ENCODE results near the gene B3GLCT. TPM values are rescaled to one million over a fixed set of nuclear protein-coding genes. Genes with fewer than 3 reads are reported as not detected.

B3GLCT gene
- total and polyA plus RNA-seq, 2 donors (not counting 3 experiments of a cell fraction or from before 2014, with no cell fraction given), result 5.2 to 14.6 TPM

GRCh38 chr13:31367410-31367809, 167.6 kb downstream of the B3GLCT start:
- no peaks in the 10 kb centered on the region for H4K20me1 ChIP-seq (replicated peaks; ENCODE audit: control insufficient read depth, extremely low read depth, insufficient read depth, low read length)
- intact Hi-C loops (cut with micrococcal nuclease) (no loop called here), dilution Hi-C loops (cut with MboI; ENCODE audit: extremely low pct_ligation_motif_present, low sequenced_read_pairs) (no loop called here)
- no peaks in the 10 kb centered on the region for H3K4me1 ChIP-seq (ENCODE audit: control insufficient read depth, extremely low read depth, insufficient read depth, low read length)
- H3K9ac ChIP-seq (replicated peaks; ENCODE audit: extremely low read depth, insufficient read depth, low read length), result no peak overlapping the region
- TF ChIP-seq POLR2A (IDR thresholded peaks at IDR 0.05; ENCODE audit: low read depth, low read length) (no peak), JUN (IDR thresholded peaks at IDR 0.05; ENCODE audit: borderline replicate concordance, insufficient read depth, insufficient read length, low read depth) (no peak), EZH2 (IDR thresholded peaks at IDR 0.05; ENCODE audit: borderline replicate concordance, low read depth, low read length, severe bottlenecking) (no peak), CTCF (IDR thresholded peaks at IDR 0.05; ENCODE audit: extremely low read depth in 1 of 2, insufficient read depth in 1 of 2, low read depth in 1 of 2, low read length in 2 of 2) (no peak)
- peaks cover 0 to 2% of the 10 kb centered on the region in 2 experiments for H3K27me3 ChIP-seq (ENCODE audit: control insufficient read depth in 2 of 2, insufficient read depth in 2 of 2, low read length in 2 of 2)
- H3K4me3 ChIP-seq (replicated peaks in 1 of 3; ENCODE audit: insufficient read depth in 1 of 3, low read depth in 1 of 3, low read length in 3 of 3), result no peak overlapping the region
- no peaks in the 10 kb centered on the region for H3K36me3 ChIP-seq (ENCODE audit: control insufficient read depth in 2 of 2, extremely low read depth in 1 of 2, insufficient read depth in 2 of 2, low read length in 2 of 2)
- no peaks in the 10 kb centered on the region for H3K79me2 ChIP-seq (ENCODE audit: control insufficient read depth, insufficient read depth, low read length)
- no peak overlapping the region for H3K4me2 ChIP-seq (ENCODE audit: insufficient read depth, low read length)
- H3K27ac ChIP-seq (ENCODE audit: insufficient read depth, low read depth, low read length), result no peak overlapping the region
- ChIA-PET CTCF (no interaction called here), POLR2A (no interaction called here)
- FAIRE-seq (no peak), DNase-seq (ENCODE audit: low read depth, low spot score) (no peak)
- no peak overlapping the region for H2AFZ ChIP-seq (ENCODE audit: low read depth, low read length)
- H3K9me1 ChIP-seq (replicated peaks; ENCODE audit: control insufficient read depth, extremely low read depth, insufficient read depth, low read length), result no peaks in the 10 kb centered on the region
- BruUV-seq (replicated peaks), result no TSS peak
- no peaks in the 10 kb centered on the region for H3K9me3 ChIP-seq (replicated peaks; ENCODE audit: control insufficient read depth, insufficient read depth, low read length)

GRCh38 chr13:31369213-31369612, 169.4 kb downstream of the B3GLCT start:
- ChIA-PET CTCF (no interaction called here), POLR2A (no interaction called here)
- Histone ChIP-seq H3K4me2 (ENCODE audit: insufficient read depth, low read length) (no peak overlapping the region), H4K20me1 (replicated peaks; ENCODE audit: control insufficient read depth, extremely low read depth, insufficient read depth, low read length) (no peaks in the 10 kb centered on the region), H3K79me2 (ENCODE audit: control insufficient read depth, insufficient read depth, low read length) (no peaks in the 10 kb centered on the region), H3K9me3 (replicated peaks; ENCODE audit: control insufficient read depth, insufficient read depth, low read length) (no peaks in the 10 kb centered on the region), H3K9me1 (replicated peaks; ENCODE audit: control insufficient read depth, extremely low read depth, insufficient read depth, low read length) (no peaks in the 10 kb centered on the region), H3K27me3 (ENCODE audit: control insufficient read depth in 2 of 2, insufficient read depth in 2 of 2, low read length in 2 of 2) (peaks cover 0 to 2% of the 10 kb centered on the region in 2 experiments), H3K27ac (ENCODE audit: insufficient read depth, low read depth, low read length) (no peak overlapping the region), H3K4me1 (ENCODE audit: control insufficient read depth, extremely low read depth, insufficient read depth, low read length) (no peaks in the 10 kb centered on the region), H3K9ac (replicated peaks; ENCODE audit: extremely low read depth, insufficient read depth, low read length) (no peak overlapping the region), H2AFZ (ENCODE audit: low read depth, low read length) (no peak overlapping the region), H3K36me3 (ENCODE audit: control insufficient read depth in 2 of 2, extremely low read depth in 1 of 2, insufficient read depth in 2 of 2, low read length in 2 of 2) (no peaks in the 10 kb centered on the region), H3K4me3 (replicated peaks in 1 of 3; ENCODE audit: insufficient read depth in 1 of 3, low read depth in 1 of 3, low read length in 3 of 3) (no peak overlapping the region)
- DNase-seq (ENCODE audit: low read depth, low spot score) (no peak), FAIRE-seq (no peak)
- BruUV-seq (replicated peaks), result no TSS peak
- TF ChIP-seq GATA2 (IDR thresholded peaks at IDR 0.05; ENCODE audit: insufficient read depth, insufficient read length, low read depth, low read length), result no peak
- no peak for TF ChIP-seq POLR2A (IDR thresholded peaks at IDR 0.05; ENCODE audit: low read depth, low read length)
- TF ChIP-seq MYC (IDR thresholded peaks at IDR 0.05; ENCODE audit: low read depth, low read length), result no peak
- no peak for TF ChIP-seq CTCF (IDR thresholded peaks at IDR 0.05; ENCODE audit: extremely low read depth in 1 of 2, insufficient read depth in 1 of 2, low read depth in 1 of 2, low read length in 2 of 2)
- no peak for TF ChIP-seq JUN (IDR thresholded peaks at IDR 0.05; ENCODE audit: borderline replicate concordance, insufficient read depth, insufficient read length, low read depth)
- TF ChIP-seq EZH2 (IDR thresholded peaks at IDR 0.05; ENCODE audit: borderline replicate concordance, low read depth, low read length, severe bottlenecking), result no peak
- TF ChIP-seq MAX (IDR thresholded peaks at IDR 0.05; ENCODE audit: insufficient read depth, insufficient read length), result no peak
- no peak for TF ChIP-seq FOS (IDR thresholded peaks at IDR 0.05; ENCODE audit: borderline replicate concordance, insufficient read depth, low read length)
- no peak for TF ChIP-seq POLR2AphosphoS5 (IDR thresholded peaks at IDR 0.05; ENCODE audit: insufficient read depth, low read depth, low read length)
- intact Hi-C loops (cut with micrococcal nuclease), result no loop called here
- dilution Hi-C loops (cut with MboI; ENCODE audit: extremely low pct_ligation_motif_present, low sequenced_read_pairs), result no loop called here

Measured in endothelial cell of umbilical vein (primary cell).